Parathyroid adenoma (tissue), 2 donors: ENCODE measurements around the gene NTPCR.

Source experiments
- H2AFZ ChIP-seq: fragments of 300-600 bp; sonication (generic); one replicate; pipeline ENCODE4 v1.7.0; 2017; ENCODE audit warnings: antibody characterized with exemption, mild to moderate bottlenecking
- H3K27ac ChIP-seq: fragments of 300-600 bp; sonication (generic); one replicate; pipeline ENCODE4 v1.7.0; 2017
- H3K27me3 ChIP-seq: fragments of 300-600 bp; sonication (generic); one replicate; pipeline ENCODE4 v1.7.0; 2017; ENCODE audit warnings: low read length; ENCODE audit not compliant: control insufficient read depth, insufficient read depth
- H3K36me3 ChIP-seq: fragments of 300-600 bp; sonication (generic); one replicate; pipeline ENCODE4 v1.7.0; 2017; ENCODE audit warnings: low read length; ENCODE audit not compliant: control insufficient read depth, insufficient read depth
- H3K4me1 ChIP-seq: fragments of 300-600 bp; sonication (generic); one replicate; pipeline ENCODE4 v1.7.0; 2017; ENCODE audit warnings: control low read depth
- H3K4me2 ChIP-seq: fragments of 300-600 bp; sonication (generic); one replicate; pipeline ENCODE4 v1.7.0; 2017; ENCODE audit warnings: low read length
- H3K4me3 ChIP-seq: fragments of 300-600 bp; sonication (generic); one replicate; pipeline ENCODE4 v1.7.0; 2017; ENCODE audit warnings: low read depth, low read length
- H3K79me2 ChIP-seq: fragments of 300-600 bp; sonication (generic); one replicate; pipeline ENCODE4 v1.7.0; 2017; ENCODE audit warnings: control low read depth
- H3K9ac ChIP-seq: fragments of 300-600 bp; sonication (generic); one replicate; pipeline ENCODE4 v1.7.0; 2017; ENCODE audit warnings: mild to moderate bottlenecking
- H3K9me3 ChIP-seq: fragments of 300-600 bp; sonication (generic); one replicate; pipeline ENCODE4 v1.7.0; 2017; ENCODE audit warnings: low read length; ENCODE audit not compliant: control insufficient read depth
- CTCF ChIP-seq: fragments of 300-600 bp; sonication (generic); IDR thresholded peaks from one replicate; pipeline ENCODE4 v1.7.0; 2017; ENCODE audit warnings: antibody characterized with exemption, mild to moderate bottlenecking
- donor health status: primary hyperparathyroidism.

Gene NTPCR

GRCh38 chr1:232985882-232986526, 35.6 kb downstream of the NTPCR start:
- Histone ChIP-seq H3K27me3 (no peaks in the 10 kb centered on the region), H3K27ac (no peak overlapping the region), H3K4me3 (no peak overlapping the region), H3K36me3 (no peaks in the 10 kb centered on the region), H2AFZ (no peak overlapping the region), H3K9ac (no peak overlapping the region), H3K4me2 (no peak overlapping the region), H3K4me1 (no peaks in the 10 kb centered on the region), H3K9me3 (no peaks in the 10 kb centered on the region), H3K79me2 (no peaks in the 10 kb centered on the region)
- TF ChIP-seq CTCF: no peak

GRCh38 chr1:232986527-232986922, 36.1 kb downstream of the NTPCR start:
- Histone ChIP-seq H3K9me3 (no peaks in the 10 kb centered on the region), H3K4me3 (no peak overlapping the region), H3K4me1 (no peaks in the 10 kb centered on the region), H3K27me3 (no peaks in the 10 kb centered on the region), H3K36me3 (no peaks in the 10 kb centered on the region), H3K27ac (no peak overlapping the region), H3K4me2 (no peak overlapping the region), H3K9ac (no peak overlapping the region), H3K79me2 (no peaks in the 10 kb centered on the region), H2AFZ (no peak overlapping the region)
- no peak for TF ChIP-seq CTCF

GRCh38 chr1:232987046-232987773, 36.8 kb downstream of the NTPCR start:
- no peak overlapping the region for H2AFZ ChIP-seq
- no peaks in the 10 kb centered on the region for H3K27me3 ChIP-seq
- no peak overlapping the region for H3K9ac ChIP-seq
- H3K27ac ChIP-seq: no peak overlapping the region
- no peaks in the 10 kb centered on the region for H3K4me1 ChIP-seq
- no peaks in the 10 kb centered on the region for H3K36me3 ChIP-seq
- H3K4me2 ChIP-seq: no peak overlapping the region
- TF ChIP-seq CTCF: no peak
- no peak overlapping the region for H3K4me3 ChIP-seq
- no peaks in the 10 kb centered on the region for H3K79me2 ChIP-seq
- H3K9me3 ChIP-seq: no peaks in the 10 kb centered on the region

- Histone ChIP-seq H3K27me3 (no peaks in the 10 kb centered on the region), H3K4me3 (no peak overlapping the region), H3K9ac (no peak overlapping the region), H3K4me2 (no peak overlapping the region), H3K4me1 (no peaks in the 10 kb centered on the region), H3K27ac (no peak overlapping the region), H2AFZ (no peak overlapping the region), H3K9me3 (no peaks in the 10 kb centered on the region), H3K79me2 (no peaks in the 10 kb centered on the region), H3K36me3 (no peaks in the 10 kb centered on the region)
- TF ChIP-seq CTCF: no peak
Observed at GRCh38 chr1:232987774-232988140, 37.3 kb downstream of the NTPCR start.
